B cell (primary cell): ENCODE data around the gene RPH3AL. TPM values are rescaled to one million over a fixed set of nuclear protein-coding genes. Genes with fewer than 3 reads are reported as not detected.

Experiments used
- ATAC-seq: fragments of 200-7000 bp; cut with Tn5 transposase; one replicate; pipeline ENCODE4 v1.10.0; 2021; ENCODE audit warnings: low read depth, mild to moderate bottlenecking, moderate number of reproducible peaks, moderate library complexity
- CTCF ChIA-PET: fragments of 350-600 bp; sonication (Branson Sonifier 250); formaldehyde crosslinking; loops from one replicate; lab custom pipeline; 2021; ENCODE audit warnings: antibody characterized with exemption, inconsistent platforms; lab: Charles Lee
- POLR2A ChIA-PET: fragments of 350-600 bp; sonication (Branson Sonifier 250); formaldehyde crosslinking; loops from one replicate; lab custom pipeline; 2021; ENCODE audit warnings: antibody characterized with exemption; lab: Charles Lee
- DNase-seq: peaks from one replicate; pipeline ENCODE4 v3.0.0; 2013
- H2AFZ ChIP-seq: 2 replicates; pipeline ENCODE4 v1.6.1; 2012; ENCODE audit warnings: mild to moderate bottlenecking, low read depth, low read length; ENCODE audit not compliant: insufficient read depth, poor library complexity, severe bottlenecking
- H3K27ac ChIP-seq, 2 donors: 1 replicate in 1 of 2; 2 replicates in 1 of 2; pipeline ENCODE4 v1.5.1; 2012 to 2013; ENCODE audit warnings: low read length in 2 of 2, mild to moderate bottlenecking in 2 of 2, moderate library complexity in 1 of 2
- H3K27me3 ChIP-seq, 4 experiments: fragments of 200-600 bp in 1 of 4; sonication (generic) in 1 of 4; replicated peaks in 1 of 4; 1 replicate in 2 of 4; 2 replicates in 2 of 4; pipeline versions ENCODE4 v1.6.1 to v1.7.0; 2013 to 2016; ENCODE audit warnings: low read length in 3 of 4, mild to moderate bottlenecking in 2 of 4, mixed read lengths in 1 of 4, moderate library complexity in 1 of 4; ENCODE audit not compliant: insufficient read depth in 4 of 4, control insufficient read depth in 3 of 4; ENCODE audit errors: control extremely low read depth in 1 of 4
- H3K36me3 ChIP-seq, 2 experiments: replicated peaks in 1 of 2; 1 replicate in 1 of 2; 2 replicates in 1 of 2; pipeline versions ENCODE4 v1.6.1 to v1.7.1; 2013; ENCODE audit warnings: low read length in 1 of 2; ENCODE audit not compliant: insufficient read depth in 2 of 2, control insufficient read depth in 1 of 2; ENCODE audit errors: control extremely low read depth in 1 of 2, extremely low read depth in 1 of 2
- H3K4me1 ChIP-seq, 2 donors: fragments of 200-600 bp in 1 of 2; sonication (generic) in 1 of 2; 1 replicate in 1 of 2; 2 replicates in 1 of 2; pipeline versions ENCODE4 v1.5.1 to v1.6.1; 2013 to 2017; ENCODE audit warnings: low read length in 2 of 2; ENCODE audit not compliant: control insufficient read depth in 2 of 2, insufficient read depth in 2 of 2
- H3K4me2 ChIP-seq: replicated peaks from 2 replicates; pipeline ENCODE3; 2012; ENCODE audit warnings: mild to moderate bottlenecking, low read depth, low read length; ENCODE audit not compliant: poor library complexity, severe bottlenecking
- H3K4me3 ChIP-seq, 5 experiments: fragments of 200-600 bp in 1 of 5; sonication (generic) in 1 of 5; 1 replicate in 3 of 5; 2 replicates in 2 of 5; pipeline versions ENCODE4 v1.5.1 to v1.7.0; 2011 to 2016; ENCODE audit warnings: low read length in 4 of 5, mild to moderate bottlenecking in 4 of 5, low read depth in 2 of 5, control low read depth in 1 of 5, moderate library complexity in 1 of 5; ENCODE audit not compliant: insufficient read depth in 1 of 5; ENCODE audit errors: control extremely low read depth in 1 of 5, extremely low read depth in 1 of 5
- H3K79me2 ChIP-seq: fragments of 200-600 bp; sonication (generic); one replicate; pipeline ENCODE4 v1.6.0; 2016; ENCODE audit warnings: low read length; ENCODE audit not compliant: control insufficient read depth, insufficient read depth
- H3K9ac ChIP-seq: fragments of 200-600 bp; sonication (generic); 2 replicates; pipeline ENCODE4 v1.6.1; 2017; ENCODE audit warnings: mild to moderate bottlenecking, low read length, moderate library complexity
- H3K9me3 ChIP-seq, 3 donors: one replicate each; pipeline versions ENCODE4 v1.6.1 to v1.7.1; 2013; ENCODE audit warnings: low read length in 2 of 3; ENCODE audit not compliant: control insufficient read depth in 2 of 3, insufficient read depth in 1 of 3; ENCODE audit errors: control extremely low read depth in 1 of 3
- H4K20me1 ChIP-seq: 2 replicates; pipeline ENCODE4 v1.6.0; 2012; ENCODE audit warnings: mild to moderate bottlenecking, low read length; ENCODE audit not compliant: insufficient read depth, control insufficient read depth, poor library complexity, severe bottlenecking
- H3K27ac Mint-ChIP-seq: one replicate; pipeline ENCODE4 v1.8.0; 2021; ENCODE audit warnings: mixed read lengths
- H3K27me3 Mint-ChIP-seq: one replicate; pipeline ENCODE4 v1.8.0; 2021; ENCODE audit warnings: mixed read lengths
- H3K4me1 Mint-ChIP-seq: one replicate; pipeline ENCODE4 v1.8.0; 2021; ENCODE audit warnings: mixed read lengths
- H3K4me3 Mint-ChIP-seq: one replicate; pipeline ENCODE4 v1.8.0; 2021; ENCODE audit warnings: mixed read lengths
- H3K9me3 Mint-ChIP-seq: one replicate; pipeline ENCODE4 v1.8.0; 2022; ENCODE audit warnings: mixed read lengths; ENCODE audit not compliant: insufficient read depth
- EZH2 ChIP-seq: IDR thresholded peaks from 2 replicates; pipeline ENCODE4 v1.6.1; 2012; ENCODE audit warnings: borderline replicate concordance, low read depth, mild to moderate bottlenecking, moderate library complexity, low read length; ENCODE audit not compliant: insufficient read depth, poor library complexity, severe bottlenecking
- WGBS: methylation state at CpG from one replicate; pipeline ENCODE4 v1.1.5; 2013; ENCODE audit warnings: missing lambda C conversion rate; ENCODE audit not compliant: insufficient coverage; 5-methylcytosine and 5-hydroxymethylcytosine counted together
- intact Hi-C: fragments of 100-400 bp; cut with micrococcal nuclease; formaldehyde crosslinking; loops from one replicate; pipeline ENCODE4 v1.10.0; 2022
- polyA plus RNA-seq: library from polyadenylated mRNA; depleted of rRNA; stranded (reverse); fragments of >200 nt; gene quantifications from 2 replicates; pipeline ENCODE4 v1.2.3, GENCODE V29; 2012
- total RNA-seq, 2 donors: library from RNA; stranded (reverse); fragments of 120-200 nt in 1 of 2; gene quantifications; 1 replicate in 1 of 2; 2 replicates in 1 of 2; pipeline versions ENCODE4 v1.2.3 to v1.2.4, GENCODE V29; 2013 to 2022
- TF ChIP-seq, protein P1 (sequence below): fragments of 200-600 bp; IDR thresholded peaks from one replicate; pipeline ENCODE4 v1.8.0; 2022; ENCODE audit warnings: antibody characterized with exemption, mild to moderate bottlenecking

The RPH3AL gene
- total and polyA plus RNA-seq, 2 donors (not counting 1 experiment from before 2014, with no cell fraction given): 10.8 to 13.3 TPM

DNA sequence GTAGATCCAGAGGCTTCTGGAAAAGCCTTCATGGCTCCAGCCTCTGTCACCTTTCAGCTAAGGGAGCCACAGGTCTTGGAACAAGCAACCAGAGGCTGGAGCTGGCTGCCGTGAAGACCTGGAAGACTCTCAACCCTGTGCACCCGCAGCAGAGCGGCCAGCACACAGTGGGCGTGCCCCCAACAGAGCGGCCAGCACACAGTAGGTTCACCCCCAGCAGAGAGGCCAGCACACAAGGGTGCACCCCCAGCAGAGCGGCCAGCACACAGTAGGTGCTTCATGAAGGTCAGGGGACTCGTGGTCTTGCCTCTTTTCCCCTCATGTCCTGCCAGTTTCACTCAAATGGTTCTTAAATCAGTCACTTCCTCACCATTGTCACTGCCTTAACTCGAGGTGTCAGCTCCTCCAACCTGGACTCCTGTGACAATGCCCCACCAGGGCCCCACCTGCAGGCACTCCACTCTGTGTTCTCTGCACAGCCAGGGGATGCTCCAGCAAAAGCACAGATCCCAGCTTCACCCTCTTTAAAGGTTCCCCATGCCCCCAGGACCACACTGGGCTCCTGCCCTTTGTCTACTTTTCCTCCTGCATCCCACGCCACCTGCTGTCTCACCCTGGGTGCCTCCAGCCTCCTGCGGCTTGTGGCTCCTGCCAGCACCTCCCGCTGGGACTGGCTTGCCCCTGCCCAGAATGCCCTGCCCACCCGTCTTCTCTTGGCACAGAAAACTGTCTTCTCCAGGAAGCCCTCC is 128.7 kb downstream of the RPH3AL start:
- Histone ChIP-seq H3K4me2 (no peak overlapping the region), H3K79me2 (no peaks in the 10 kb centered on the region), H4K20me1 (no peaks in the 10 kb centered on the region), H3K27ac (no peak overlapping the region), H3K36me3 (no peaks in the 10 kb centered on the region), H3K27me3 (no peaks in the 10 kb centered on the region), H2AFZ (no peak overlapping the region), H3K4me3 (no peak overlapping the region), H3K9me3 (peaks cover 0 to 2% (median 0%) of the 10 kb centered on the region in 3 donors), H3K4me1 (no peaks in the 10 kb centered on the region), H3K9ac (no peak overlapping the region)
- no peak for ATAC-seq
- no peak overlapping the region for H3K27ac Mint-ChIP-seq
- no peak for DNase-seq
- intact Hi-C loops: no loop called here
- H3K4me3 Mint-ChIP-seq: no peak overlapping the region
- WGBS: 73% methylated on average over 12 of the region's 12 CpGs
- TF ChIP-seq, protein P1, sequence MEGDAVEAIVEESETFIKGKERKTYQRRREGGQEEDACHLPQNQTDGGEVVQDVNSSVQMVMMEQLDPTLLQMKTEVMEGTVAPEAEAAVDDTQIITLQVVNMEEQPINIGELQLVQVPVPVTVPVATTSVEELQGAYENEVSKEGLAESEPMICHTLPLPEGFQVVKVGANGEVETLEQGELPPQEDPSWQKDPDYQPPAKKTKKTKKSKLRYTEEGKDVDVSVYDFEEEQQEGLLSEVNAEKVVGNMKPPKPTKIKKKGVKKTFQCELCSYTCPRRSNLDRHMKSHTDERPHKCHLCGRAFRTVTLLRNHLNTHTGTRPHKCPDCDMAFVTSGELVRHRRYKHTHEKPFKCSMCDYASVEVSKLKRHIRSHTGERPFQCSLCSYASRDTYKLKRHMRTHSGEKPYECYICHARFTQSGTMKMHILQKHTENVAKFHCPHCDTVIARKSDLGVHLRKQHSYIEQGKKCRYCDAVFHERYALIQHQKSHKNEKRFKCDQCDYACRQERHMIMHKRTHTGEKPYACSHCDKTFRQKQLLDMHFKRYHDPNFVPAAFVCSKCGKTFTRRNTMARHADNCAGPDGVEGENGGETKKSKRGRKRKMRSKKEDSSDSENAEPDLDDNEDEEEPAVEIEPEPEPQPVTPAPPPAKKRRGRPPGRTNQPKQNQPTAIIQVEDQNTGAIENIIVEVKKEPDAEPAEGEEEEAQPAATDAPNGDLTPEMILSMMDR: no peak
- no peak for TF ChIP-seq EZH2
- H3K27me3 Mint-ChIP-seq: no peaks in the 10 kb centered on the region
- CTCF ChIA-PET: no interaction called here
- POLR2A ChIA-PET: no interaction called here
- no peaks in the 10 kb centered on the region for H3K4me1 Mint-ChIP-seq
- no peaks in the 10 kb centered on the region for H3K9me3 Mint-ChIP-seq

DNA sequence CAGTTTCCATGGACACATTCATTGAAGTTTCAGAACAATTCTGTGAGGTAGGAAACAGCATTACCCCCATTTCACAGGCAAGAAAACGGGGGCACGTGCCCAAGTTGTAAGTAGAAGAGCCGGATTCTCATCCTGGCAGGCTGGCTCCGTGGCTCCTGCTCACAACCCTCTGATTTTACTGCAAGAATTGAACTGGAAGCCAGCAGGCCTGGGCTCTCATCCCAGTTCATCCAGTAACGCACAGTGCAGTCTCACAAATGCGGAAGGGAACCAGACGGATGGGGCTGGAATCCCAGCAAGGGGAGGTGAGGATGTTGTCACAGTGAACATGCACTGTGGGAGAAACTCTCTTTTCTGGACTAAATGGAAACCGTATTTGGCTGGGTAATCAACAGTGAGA is 130.4 kb downstream of the RPH3AL start:
- Histone ChIP-seq H3K27ac (no peak overlapping the region), H3K4me3 (no peak overlapping the region), H3K9me3 (peaks cover 0 to 2% (median 0%) of the 10 kb centered on the region in 3 donors), H3K79me2 (no peaks in the 10 kb centered on the region), H3K4me1 (no peaks in the 10 kb centered on the region), H4K20me1 (no peaks in the 10 kb centered on the region), H3K36me3 (no peaks in the 10 kb centered on the region), H3K4me2 (no peak overlapping the region), H3K27me3 (no peaks in the 10 kb centered on the region), H3K9ac (no peak overlapping the region), H2AFZ (no peak overlapping the region)
- 91% methylated on average over 6 of the region's 8 CpGs for WGBS
- Mint-ChIP-seq H3K4me1 (no peaks in the 10 kb centered on the region), H3K27me3 (no peaks in the 10 kb centered on the region), H3K27ac (no peak overlapping the region), H3K4me3 (no peak overlapping the region), H3K9me3 (no peaks in the 10 kb centered on the region)
- POLR2A ChIA-PET: no interaction called here
- TF ChIP-seq, protein P1: no peak
- no peak for TF ChIP-seq EZH2
- CTCF ChIA-PET: no interaction called here
- DNase-seq: no peak
- intact Hi-C loops: no loop called here
- no peak for ATAC-seq
